GM12878 (cell line): ENCODE results near the gene ZNF426. TPM values are rescaled to one million over a fixed set of nuclear protein-coding genes. Genes with fewer than 3 reads are reported as not detected.
A peak's percentile ranks its signal among the peaks of the same experiment; 100 is the strongest.

Experiments
- ATAC-seq: fragments of 200-7000 bp; cut with Tn5 transposase; 3 replicates; pipeline ENCODE4 v1.9.1; 2020; ENCODE audit warnings: mild to moderate bottlenecking, moderate library complexity
- BruUV-seq: library from RNA; stranded (reverse); fragments of 400-500 nt; replicated peaks from 2 replicates; lab custom pipeline; 2021; lab: Mats Ljungman, UMichigan
- CTCF ChIA-PET: fragments of 300-600 bp; sonication (Branson Sonifier 250); formaldehyde crosslinking; extraction: SDS; loops from one replicate; lab custom pipeline; 2021; ENCODE audit warnings: inconsistent platforms; lab: Yijun Ruan, JAX
- POLR2A ChIA-PET: fragments of 350-600 bp; formaldehyde crosslinking; extraction: SDS; loops from one replicate; lab custom pipeline; 2021; ENCODE audit warnings: inconsistent platforms; lab: Charles Lee
- RAD21 ChIA-PET: fragments of 300-600 bp; sonication (Branson Sonifier 250); formaldehyde crosslinking; loops from one replicate; lab custom pipeline; 2023; ENCODE audit warnings: antibody characterized with exemption; ENCODE audit not compliant: unreplicated experiment; lab: Charles Lee
- SMC1A ChIA-PET: fragments of 300-600 bp; sonication (Branson Sonifier 250); formaldehyde crosslinking; loops from one replicate; lab custom pipeline; 2023; ENCODE audit not compliant: unreplicated experiment, uncharacterized antibody; lab: Charles Lee
- DNase-seq: peaks from one replicate; pipeline ENCODE4 v3.0.0-alpha.2; 2011; ENCODE audit warnings: low read depth, low spot score
- FAIRE-seq: peaks from 3 replicates; lab custom pipeline; 2011; peaks lifted over from hg19 to GRCh38; lab: Jason Lieb, UNC
- H2AFZ ChIP-seq: 2 replicates; pipeline ENCODE4 v1.6.0; 2011; ENCODE audit warnings: low read depth, low read length, control low read depth; ENCODE audit not compliant: control insufficient read depth
- H3K27ac ChIP-seq: 2 replicates; pipeline ENCODE4 v1.5.1; 2011; ENCODE audit warnings: control low read depth; ENCODE audit not compliant: control insufficient read depth, insufficient read depth
- H3K27me3 ChIP-seq, 2 experiments: replicated peaks in 1 of 2; 2 replicates each; pipeline versions ENCODE4 v1.6.0 to v1.6.1; 2011; ENCODE audit warnings: low read length in 1 of 2; ENCODE audit not compliant: control insufficient read depth in 2 of 2, insufficient read depth in 2 of 2
- H3K36me3 ChIP-seq, 2 experiments: 2 replicates each; pipeline ENCODE4 v1.5.1; 2011; ENCODE audit warnings: low read length in 1 of 2; ENCODE audit not compliant: control insufficient read depth in 2 of 2, insufficient read depth in 2 of 2
- H3K4me1 ChIP-seq: 2 replicates; pipeline ENCODE4 v1.6.1; 2011; ENCODE audit warnings: mild to moderate bottlenecking, low read length, moderate library complexity, mixed read lengths; ENCODE audit not compliant: control insufficient read depth, insufficient read depth
- H3K4me2 ChIP-seq: 2 replicates; pipeline ENCODE4 v1.6.0; 2011; ENCODE audit warnings: control low read depth; ENCODE audit not compliant: control insufficient read depth, insufficient read depth
- H3K4me3 ChIP-seq: fragments of 200-600 bp; sonication (generic); 2 replicates; pipeline ENCODE4 v1.5.1; 2016
- H3K79me2 ChIP-seq: 2 replicates; pipeline ENCODE4 v1.6.0; 2011; ENCODE audit warnings: low read length; ENCODE audit not compliant: control insufficient read depth, insufficient read depth
- H3K9ac ChIP-seq: 2 replicates; pipeline ENCODE4 v1.8.0; 2011; ENCODE audit warnings: low read length, control low read depth, mixed read lengths; ENCODE audit not compliant: control insufficient read depth, insufficient read depth
- H3K9me3 ChIP-seq: replicated peaks from 3 replicates; pipeline ENCODE4 v1.5.1; 2011; ENCODE audit warnings: mild to moderate bottlenecking, low read length; ENCODE audit not compliant: control insufficient read depth, insufficient read depth
- H4K20me1 ChIP-seq: 2 replicates; pipeline ENCODE4 v1.6.0; 2011; ENCODE audit not compliant: control insufficient read depth, insufficient read depth
- ATF2 ChIP-seq: IDR thresholded peaks from 2 replicates; pipeline ENCODE4 v1.6.1; 2012; ENCODE audit warnings: low read length, inconsistent platforms
- BACH1 ChIP-seq: fragments of 450-650 bp; IDR thresholded peaks from 2 replicates; pipeline ENCODE4 v1.6.1; 2017; ENCODE audit warnings: mild to moderate bottlenecking, borderline replicate concordance
- EP300 ChIP-seq, 2 experiments: fragments of 150-350 bp in 1 of 2; IDR thresholded peaks; 2 replicates each; pipeline ENCODE4 v1.6.1; 2011 to 2012; ENCODE audit warnings: low read depth in 2 of 2, low read length in 2 of 2, borderline replicate concordance in 1 of 2, improper control_type of control experiment in 1 of 2, inconsistent platforms in 1 of 2; ENCODE audit not compliant: control insufficient read depth in 1 of 2
- ESRRA ChIP-seq: IDR thresholded peaks from 2 replicates; pipeline ENCODE4 v1.6.1; 2012; ENCODE audit warnings: mild to moderate bottlenecking, low read length, improper control_type of control experiment
- GATAD2B ChIP-seq: fragments of 450-650 bp; conservative IDR thresholded peaks from 2 replicates; pipeline ENCODE4 v1.6.1; 2017; ENCODE audit warnings: low read depth, mild to moderate bottlenecking, moderate library complexity
- POLR2AphosphoS2 ChIP-seq: IDR thresholded peaks from 2 replicates; pipeline ENCODE4 v1.6.1; 2011; ENCODE audit warnings: low read depth, mild to moderate bottlenecking, low read length, improper control_type of control experiment, moderate library complexity
- POLR2AphosphoS5 ChIP-seq: IDR thresholded peaks from 2 replicates; pipeline ENCODE4 v1.6.1; 2011; ENCODE audit warnings: mild to moderate bottlenecking, low read length, inconsistent platforms
- RUNX3 ChIP-seq: IDR thresholded peaks from 2 replicates; pipeline ENCODE4 v1.6.1; 2012; ENCODE audit warnings: low read length, inconsistent platforms
- TARDBP ChIP-seq: IDR thresholded peaks from 2 replicates; pipeline ENCODE4 v1.6.1; 2016; ENCODE audit warnings: borderline replicate concordance
- TCF3 ChIP-seq: IDR thresholded peaks from 2 replicates; pipeline ENCODE4 v1.6.1; 2012; ENCODE audit warnings: low read depth, mild to moderate bottlenecking, low read length, borderline replicate concordance; ENCODE audit not compliant: insufficient read depth
- WGBS: methylation state at CpG from one replicate; pipeline ENCODE4 v1.1.6; 2016; ENCODE audit warnings: low lambda C conversion rate; ENCODE audit not compliant: insufficient replicate concordance, insufficient coverage; ENCODE audit errors: missing lambda C conversion rate; 5-methylcytosine and 5-hydroxymethylcytosine counted together
- in situ Hi-C: fragments of 300-500 bp; cut with MboI; formaldehyde crosslinking; loops from 9 replicates; pipeline ENCODE4 v1.14.3; 2018; ENCODE audit warnings: mixed read lengths
- intact Hi-C: fragments of 100-400 bp; cut with micrococcal nuclease; formaldehyde crosslinking; loops from one replicate; pipeline ENCODE4 v1.14.2; 2022; ENCODE audit not compliant: unreplicated experiment
- polyA plus RNA-seq, 11 experiments: library from polyadenylated mRNA; depleted of rRNA in 4 of 11; unstranded in 6 of 11; stranded (reverse) in 5 of 11; fragments of >200 nt; fragmentation: Nextera tagmentation in 4 of 11; fragmentation: Illumina TruSeq in 1 of 11; extraction: Ambion mirVana in 4 of 11; extraction: Trizol in 1 of 11; gene quantifications; 1 replicate in 1 of 11; 2 replicates in 10 of 11; pipeline versions ENCODE4 v1.2.1 to v1.2.3, GENCODE V29; 2011 to 2016; ENCODE audit warnings: inconsistent platforms in 2 of 11, missing spikeins in 2 of 11, low read depth in 1 of 11
- total RNA-seq, 4 experiments: library from RNA; depleted of rRNA in 3 of 4; stranded (reverse); fragments of >200 nt in 3 of 4; fragmentation: Illumina TruSeq in 1 of 4; extraction: Trizol in 1 of 4; gene quantifications; 2 replicates each; pipeline versions ENCODE4 v1.2.1 to v1.2.3, GENCODE V29; 2013 to 2021

ZNF426 gene
- total and polyA plus RNA-seq, 10 of the 15 experiments (the other 5 are each of a cell fraction or from before 2014, with no cell fraction given): 3.0 to 11.3 (median 6.8) TPM

GRCh38 chr19:9580728-9581127 lies 42.3 kb upstream of the ZNF426 start:
- Histone ChIP-seq H3K4me3 (no peak overlapping the region), H3K36me3 (peaks cover 2 to 6% of the 10 kb centered on the region in 2 experiments), H3K9ac (no peak overlapping the region), H4K20me1 (no peaks in the 10 kb centered on the region), H3K4me2 (no peak overlapping the region), H3K9me3 (peaks cover 22% of the 10 kb centered on the region), H2AFZ (no peak overlapping the region), H3K27ac (no peak overlapping the region), H3K79me2 (peaks cover 75% of the 10 kb centered on the region), H3K27me3 (no peaks in the 10 kb centered on the region), H3K4me1 (no peaks in the 10 kb centered on the region)
- ChIA-PET SMC1A (interaction anchor here (0.7 kb wide), 1 partner anchor 418 kb away, joined by 3 read pairs; no protein-coding TSS in a partner anchor), RAD21 (no interaction called here), POLR2A (no interaction called here), CTCF (no interaction called here)
- FAIRE-seq: no peak
- intact Hi-C loops: no loop called here
- peak; percentile 26; the same call in 1 of the 2 replicates for TF ChIP-seq RUNX3
- TF ChIP-seq POLR2AphosphoS5: 0 out of 2 replicates have a peak, but pooled peaks have one; percentile 10
- no peak for TF ChIP-seq BACH1
- TF ChIP-seq TARDBP: no peak
- no TSS peak for BruUV-seq
- no peak for DNase-seq
- WGBS: 78% methylated on average over 5 of the region's 5 CpGs
- ATAC-seq: no peak
- in situ Hi-C loops: no loop called here

GRCh38 chr19:9570255-9570654 lies 31.8 kb upstream of the ZNF426 start:
- Histone ChIP-seq H3K4me1 (no peaks in the 10 kb centered on the region), H3K9me3 (peaks cover 67% of the 10 kb centered on the region), H2AFZ (no peak overlapping the region), H3K4me3 (no peak overlapping the region), H3K9ac (no peak overlapping the region), H4K20me1 (no peaks in the 10 kb centered on the region), H3K4me2 (no peak overlapping the region), H3K36me3 (peaks cover 9 to 43% of the 10 kb centered on the region in 2 experiments), H3K27ac (no peak overlapping the region), H3K79me2 (peaks cover 33% of the 10 kb centered on the region), H3K27me3 (no peaks in the 10 kb centered on the region)
- ChIA-PET CTCF (no interaction called here), POLR2A (interaction anchor here (0.6 kb wide), 1 partner anchor 16 kb away, joined by 6 read pairs; no protein-coding TSS in a partner anchor), SMC1A (no interaction called here), RAD21 (no interaction called here)
- 97% methylated on average over 6 of the region's 6 CpGs for WGBS
- no peak for DNase-seq
- BruUV-seq: no TSS peak
- no peak for ATAC-seq
- TF ChIP-seq TCF3: no peak
- TF ChIP-seq EP300 (IDR thresholded peaks at IDR 0.05; ENCODE audit: borderline replicate concordance in 1 of 2, control insufficient read depth in 1 of 2, low read depth in 2 of 2, low read length in 2 of 2): no peak
- TF ChIP-seq GATAD2B: no peak
- no peak for TF ChIP-seq POLR2AphosphoS2
- no peak for TF ChIP-seq ESRRA
- no peak for TF ChIP-seq ATF2
- in situ Hi-C loops (no loop called here), intact Hi-C loops (no loop called here)
- FAIRE-seq: no peak
